Renal pelvis (tissue), 4 donors: ENCODE measurements around the gene C6orf47. TPM values are rescaled to one million over a fixed set of nuclear protein-coding genes. Genes with fewer than 3 reads are reported as not detected.

Experiments used
- DNase-seq: peaks from one replicate; pipeline ENCODE4 v3.0.0-alpha.2; 2013
- polyA plus RNA-seq, 3 donors: library from polyadenylated mRNA; unstranded; fragments of 120-200 nt; gene quantifications; one replicate each; pipeline ENCODE4 v1.2.1, GENCODE V29; 2013; ENCODE audit not compliant: insufficient read length in 3 of 3

Gene C6orf47
- polyA plus RNA-seq, 3 donors: 19.6 to 24.4 (median 20.5) TPM

- no peak for DNase-seq
Observed at GRCh38 chr6:31690231-31691077, 29.9 kb upstream of the C6orf47 start.

- no peak for DNase-seq
Observed at GRCh38 chr6:31689249-31690110, 28.9 kb upstream of the C6orf47 start.

- DNase-seq: no peak
Observed at GRCh38 chr6:31687860-31688693, 27.5 kb upstream of the C6orf47 start.

DNA sequence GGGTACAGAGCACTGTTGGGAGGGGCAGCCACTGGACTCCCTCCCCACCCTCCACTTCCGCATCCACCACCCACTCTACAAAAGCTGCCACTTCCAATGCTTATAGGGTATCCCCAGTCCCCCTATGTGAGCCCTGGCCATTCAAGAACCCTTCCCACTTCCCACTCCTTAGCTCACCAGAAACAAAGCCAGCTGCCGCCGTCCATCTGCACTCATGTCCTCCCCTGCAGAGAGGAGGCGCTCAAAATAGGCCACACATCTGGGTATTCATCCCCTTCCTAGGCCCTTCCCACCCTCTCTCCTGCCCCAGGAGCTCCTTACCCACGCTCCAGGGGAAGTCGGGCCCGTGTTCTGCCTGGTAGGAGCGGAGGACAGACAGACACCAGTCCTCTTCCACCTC is 26.7 kb upstream of the C6orf47 start:
- no peak for DNase-seq

GRCh38 chr6:31686483-31686882 is 25.9 kb upstream of the C6orf47 start:
- DNase-seq: no peak

- no peak for DNase-seq
Observed at GRCh38 chr6:31683591-31683990, 23.0 kb upstream of the C6orf47 start.

- no peak for DNase-seq
Observed at GRCh38 chr6:31681135-31681671, 20.6 kb upstream of the C6orf47 start.

GRCh38 chr6:31680226-31681134 is 19.9 kb upstream of the C6orf47 start, which contains the start of gene LY6G5C:
TSS of gene LY6G5C (minus strand) at chr6:31681067. CDS start at chr6:31680373, 694 bp downstream.
- peak; percentile 89 for DNase-seq

- no peak for DNase-seq
Observed at GRCh38 chr6:31677955-31678354, 17.4 kb upstream of the C6orf47 start.

GRCh38 chr6:31676904-31677303 is 16.3 kb upstream of the C6orf47 start:
- no peak for DNase-seq

GRCh38 chr6:31676322-31676903 is 15.8 kb upstream of the C6orf47 start:
- DNase-seq: no peak

DNA sequence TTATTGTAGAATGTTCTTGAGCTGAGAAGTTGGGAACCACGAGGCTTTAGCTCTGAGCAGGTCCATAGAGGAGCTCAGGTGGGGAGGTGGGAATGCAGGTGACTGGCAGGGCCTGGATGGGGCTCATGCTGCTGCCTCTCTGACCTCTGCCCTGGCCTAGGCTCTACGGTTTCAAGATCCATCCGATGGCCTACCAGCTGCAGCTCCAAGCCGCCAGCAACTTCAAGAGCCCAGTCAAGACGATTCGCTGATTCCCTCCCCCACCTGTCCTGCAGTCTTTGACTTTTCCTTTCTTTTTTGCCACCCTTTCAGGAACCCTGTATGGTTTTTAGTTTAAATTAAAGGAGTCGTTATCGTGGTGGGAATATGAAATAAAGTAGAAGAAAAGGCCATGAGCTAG is 9.1 kb upstream of the C6orf47 start, which contains the start of gene LY6G5B:
Gene LY6G5B (plus strand): TSS at position 301 of the 400 bp plus-strand sequence. CDS start 975 bp downstream, outside the sequence.
- no peak for DNase-seq

GRCh38 chr6:31666337-31666965 is 5.9 kb upstream of the C6orf47 start:
- peak; percentile 34 for DNase-seq

GRCh38 chr6:31665501-31666336 is 5.1 kb upstream of the C6orf47 start, which contains the start of gene CSNK2B:
TSS of gene CSNK2B (plus strand) at chr6:31666080. CDS start at chr6:31666832, 752 bp downstream.
- DNase-seq: peak; percentile 98

- DNase-seq: peak; percentile 95
Observed at GRCh38 chr6:31664790-31665500, 4.4 kb upstream of the C6orf47 start, which contains the start of gene GPANK1. TSS of gene GPANK1 (minus strand) at chr6:31664997. CDS start at chr6:31664478, 519 bp downstream.

GRCh38 chr6:31663961-31664789 is 3.6 kb upstream of the C6orf47 start:
- no peak for DNase-seq
